GM23338 (cell line): ENCODE measurements around the gene SCO2. TPM values are rescaled to one million over a fixed set of nuclear protein-coding genes. Genes with fewer than 3 reads are reported as not detected.

ENCODE experiments used
- ATAC-seq: fragments of 200-7000 bp; cut with Tn5 transposase; 3 replicates; pipeline ENCODE4 v1.9.1; 2020
- DNase-seq: peaks from one replicate; pipeline ENCODE4 v3.0.0-alpha.2; 2015; ENCODE audit warnings: low spot score
- H2AFZ ChIP-seq: fragments of 200-600 bp; sonication (generic); 2 replicates; pipeline ENCODE4 v1.8.0; 2016; ENCODE audit warnings: antibody characterized with exemption, mild to moderate bottlenecking, moderate library complexity
- H3F3A ChIP-seq: fragments of 200-600 bp; sonication (generic); replicated peaks from 2 replicates; pipeline ENCODE4 v1.8.0; 2017; ENCODE audit warnings: antibody characterized with exemption, mixed run types, low read depth
- H3K27ac ChIP-seq: fragments of 200-600 bp; sonication (generic); 2 replicates; pipeline ENCODE4 v1.6.1; 2016; ENCODE audit warnings: low read depth
- H3K27me3 ChIP-seq: fragments of 200-600 bp; sonication (generic); 2 replicates; pipeline ENCODE4 v1.8.0; 2016; ENCODE audit warnings: mild to moderate bottlenecking, mixed run types, moderate library complexity; ENCODE audit not compliant: insufficient read depth
- H3K36me3 ChIP-seq: fragments of 200-600 bp; sonication (generic); 2 replicates; pipeline ENCODE4 v1.8.0; 2016; ENCODE audit warnings: mild to moderate bottlenecking; ENCODE audit not compliant: insufficient read depth
- H3K4me1 ChIP-seq: fragments of 200-600 bp; sonication (generic); 2 replicates; pipeline ENCODE4 v1.8.0; 2016; ENCODE audit warnings: mild to moderate bottlenecking, moderate library complexity; ENCODE audit not compliant: insufficient read depth
- H3K4me2 ChIP-seq: fragments of 200-600 bp; sonication (generic); 2 replicates; pipeline ENCODE4 v1.7.1; 2017; ENCODE audit warnings: mixed run types
- H3K4me3 ChIP-seq: fragments of 200-600 bp; sonication (generic); 2 replicates; pipeline ENCODE4 v1.6.1; 2016; ENCODE audit warnings: mixed run types
- H3K79me2 ChIP-seq: fragments of 200-600 bp; sonication (generic); replicated peaks from 2 replicates; pipeline ENCODE4 v1.8.0; 2017; ENCODE audit warnings: mild to moderate bottlenecking; ENCODE audit not compliant: insufficient read depth
- H3K9me2 ChIP-seq: fragments of 200-600 bp; sonication (generic); 2 replicates; pipeline ENCODE4 v1.8.0; 2017; ENCODE audit not compliant: insufficient read depth
- H4K20me1 ChIP-seq: fragments of 200-600 bp; sonication (generic); replicated peaks from 2 replicates; pipeline ENCODE4 v1.8.0; 2017; ENCODE audit warnings: mild to moderate bottlenecking; ENCODE audit not compliant: insufficient read depth
- H3K27ac Mint-ChIP-seq: 2 replicates; pipeline ENCODE4 v1.8.0; 2020; ENCODE audit warnings: inconsistent platforms, mild to moderate bottlenecking, moderate library complexity, mixed read lengths
- H3K27me3 Mint-ChIP-seq: 3 replicates; pipeline ENCODE4 v1.8.0; 2022; ENCODE audit warnings: low read depth, mild to moderate bottlenecking, moderate library complexity, mixed read lengths, inconsistent platforms; ENCODE audit not compliant: insufficient read depth, poor library complexity
- H3K36me3 Mint-ChIP-seq: 3 replicates; pipeline ENCODE4 v1.8.0; 2021; ENCODE audit warnings: low read depth, mild to moderate bottlenecking, inconsistent platforms, moderate library complexity, mixed read lengths
- H3K4me1 Mint-ChIP-seq: 3 replicates; pipeline ENCODE4 v1.8.0; 2020; ENCODE audit warnings: mild to moderate bottlenecking, inconsistent platforms, mixed read lengths
- H3K4me3 Mint-ChIP-seq: 3 replicates; pipeline ENCODE4 v1.8.0; 2021; ENCODE audit warnings: moderate library complexity, mild to moderate bottlenecking, inconsistent platforms, mixed read lengths
- H3K9me3 Mint-ChIP-seq: 3 replicates; pipeline ENCODE4 v1.8.0; 2020; ENCODE audit warnings: moderate library complexity, mild to moderate bottlenecking, inconsistent platforms, mixed read lengths
- CREB1 ChIP-seq: fragments of 250-450 bp; sonication (Bioruptor Pico); IDR thresholded peaks from 2 replicates; pipeline ENCODE4 v1.5.0; 2020; ENCODE audit warnings: low read depth, mild to moderate bottlenecking, moderate library complexity
- EZH2 ChIP-seq: fragments of 200-600 bp; sonication (generic); IDR thresholded peaks from one replicate; pipeline ENCODE4 v1.8.0; 2017; ENCODE audit warnings: antibody characterized with exemption, mild to moderate bottlenecking, low read depth; ENCODE audit not compliant: unreplicated experiment
- JUNB ChIP-seq: IDR thresholded peaks from one replicate; pipeline ENCODE4 v1.6.1; 2016; ENCODE audit warnings: antibody characterized with exemption; ENCODE audit not compliant: unreplicated experiment
- STAT1 ChIP-seq: IDR thresholded peaks from one replicate; pipeline ENCODE4 v1.6.1; 2016; ENCODE audit warnings: antibody characterized with exemption; ENCODE audit not compliant: unreplicated experiment
- ZNF114 ChIP-seq: fragments of 250-450 bp; sonication (Bioruptor Pico); IDR thresholded peaks from 2 replicates; pipeline ENCODE4 v1.5.0; 2020; ENCODE audit warnings: mild to moderate bottlenecking, moderate library complexity
- ZNF331 ChIP-seq: fragments of 250-450 bp; sonication (Bioruptor Pico); IDR thresholded peaks from 2 replicates; pipeline ENCODE4 v1.5.0; 2020; ENCODE audit warnings: low read depth, mild to moderate bottlenecking, moderate library complexity
- polyA plus RNA-seq: library from polyadenylated mRNA; unstranded; fragments of >200 nt; fragmentation: Nextera tagmentation; extraction: Ambion mirVana; gene quantifications from 2 replicates; pipeline ENCODE4 v1.2.1, GENCODE V29; 2016
- total RNA-seq: library from RNA; depleted of rRNA; stranded (reverse); fragments of >200 nt; shearing (Covaris generic); gene quantifications from 2 replicates; pipeline ENCODE4 v1.2.3, GENCODE V29; 2014
- TF ChIP-seq, protein P1 (sequence below), 2 experiments: fragments of 200-600 bp in 1 of 2; sonication (generic) in 1 of 2; conservative IDR thresholded peaks; 2 replicates each; pipeline versions ENCODE4 v1.5.1 to v1.6.1; 2016 to 2017; ENCODE audit warnings: antibody characterized with exemption in 2 of 2, low read depth in 2 of 2, mild to moderate bottlenecking in 2 of 2, moderate library complexity in 1 of 2
- TF ChIP-seq, protein P2 (sequence below): IDR thresholded peaks from 2 replicates; pipeline ENCODE4 v1.6.1; 2016; ENCODE audit warnings: antibody characterized with exemption
- TF ChIP-seq, protein P3 (sequence below): IDR thresholded peaks from one replicate; pipeline ENCODE4 v1.6.1; 2018; ENCODE audit warnings: antibody characterized with exemption; ENCODE audit not compliant: unreplicated experiment

SCO2 gene
- total and polyA plus RNA-seq, 2 experiments from 2014 or later: 2.6 to 4.9 TPM

DNA sequence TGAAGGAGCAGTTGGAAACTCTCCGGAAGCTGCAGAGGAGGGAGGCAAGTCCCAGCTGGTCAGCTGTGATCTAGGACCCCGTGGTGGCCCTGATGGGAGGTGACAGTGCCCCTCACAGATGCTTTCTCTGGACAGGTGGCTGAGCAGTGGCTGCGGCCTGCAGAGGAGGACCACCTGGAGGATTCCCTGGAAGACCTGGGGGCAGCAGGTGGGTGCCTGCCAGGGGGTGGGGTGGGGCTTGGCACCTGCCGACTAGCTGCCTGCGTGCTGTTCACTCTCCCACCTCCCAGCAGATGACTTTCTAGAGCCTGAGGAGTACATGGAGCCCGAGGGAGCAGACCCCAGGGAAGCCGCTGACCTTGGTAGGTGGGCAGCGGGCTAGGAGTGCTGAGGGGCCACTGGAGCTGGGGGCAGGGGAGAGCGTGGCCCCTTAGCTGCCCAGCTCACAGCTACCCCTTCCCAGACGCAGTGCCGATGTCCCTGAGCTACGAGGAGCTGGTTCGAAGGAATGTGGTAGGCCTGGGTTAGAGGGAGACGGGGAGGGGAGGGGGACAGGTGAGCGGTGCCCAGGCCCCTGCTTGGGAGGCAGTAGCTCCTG lies 3.1 kb downstream of the SCO2 start:
- Histone ChIP-seq H2AFZ (no peak overlapping the region), H3K4me3 (no peak overlapping the region), H3K27me3 (peaks cover 8% of the 10 kb centered on the region), H4K20me1 (no peaks in the 10 kb centered on the region; the same call in 1 of the 2 replicates), H3K27ac (no peak overlapping the region), H3K9me2 (no peaks in the 10 kb centered on the region), H3K36me3 (no peaks in the 10 kb centered on the region; the same call in 1 of the 2 replicates), H3K4me1 (no peaks in the 10 kb centered on the region; the same call in 1 of the 2 replicates), H3F3A (peaks cover 4% of the 10 kb centered on the region), H3K4me2 (no peak overlapping the region), H3K79me2 (no peaks in the 10 kb centered on the region)
- no peak for ATAC-seq
- TF ChIP-seq EZH2 (no peak), JUNB (no peak), STAT1 (no peak), CREB1 (CRISPR knock-in tag) (no peak), ZNF114 (CRISPR knock-in tag) (no peak)
- TF ChIP-seq, protein P1, sequence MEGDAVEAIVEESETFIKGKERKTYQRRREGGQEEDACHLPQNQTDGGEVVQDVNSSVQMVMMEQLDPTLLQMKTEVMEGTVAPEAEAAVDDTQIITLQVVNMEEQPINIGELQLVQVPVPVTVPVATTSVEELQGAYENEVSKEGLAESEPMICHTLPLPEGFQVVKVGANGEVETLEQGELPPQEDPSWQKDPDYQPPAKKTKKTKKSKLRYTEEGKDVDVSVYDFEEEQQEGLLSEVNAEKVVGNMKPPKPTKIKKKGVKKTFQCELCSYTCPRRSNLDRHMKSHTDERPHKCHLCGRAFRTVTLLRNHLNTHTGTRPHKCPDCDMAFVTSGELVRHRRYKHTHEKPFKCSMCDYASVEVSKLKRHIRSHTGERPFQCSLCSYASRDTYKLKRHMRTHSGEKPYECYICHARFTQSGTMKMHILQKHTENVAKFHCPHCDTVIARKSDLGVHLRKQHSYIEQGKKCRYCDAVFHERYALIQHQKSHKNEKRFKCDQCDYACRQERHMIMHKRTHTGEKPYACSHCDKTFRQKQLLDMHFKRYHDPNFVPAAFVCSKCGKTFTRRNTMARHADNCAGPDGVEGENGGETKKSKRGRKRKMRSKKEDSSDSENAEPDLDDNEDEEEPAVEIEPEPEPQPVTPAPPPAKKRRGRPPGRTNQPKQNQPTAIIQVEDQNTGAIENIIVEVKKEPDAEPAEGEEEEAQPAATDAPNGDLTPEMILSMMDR (conservative IDR thresholded peaks at IDR 0.05; ENCODE audit: low read depth in 2 of 2): no peak
- TF ChIP-seq, protein P2, sequence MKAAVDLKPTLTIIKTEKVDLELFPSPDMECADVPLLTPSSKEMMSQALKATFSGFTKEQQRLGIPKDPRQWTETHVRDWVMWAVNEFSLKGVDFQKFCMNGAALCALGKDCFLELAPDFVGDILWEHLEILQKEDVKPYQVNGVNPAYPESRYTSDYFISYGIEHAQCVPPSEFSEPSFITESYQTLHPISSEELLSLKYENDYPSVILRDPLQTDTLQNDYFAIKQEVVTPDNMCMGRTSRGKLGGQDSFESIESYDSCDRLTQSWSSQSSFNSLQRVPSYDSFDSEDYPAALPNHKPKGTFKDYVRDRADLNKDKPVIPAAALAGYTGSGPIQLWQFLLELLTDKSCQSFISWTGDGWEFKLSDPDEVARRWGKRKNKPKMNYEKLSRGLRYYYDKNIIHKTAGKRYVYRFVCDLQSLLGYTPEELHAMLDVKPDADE: no peak
- H3K27me3 Mint-ChIP-seq: peaks cover 16% of the 10 kb centered on the region
- peaks cover 11% of the 10 kb centered on the region for H3K4me1 Mint-ChIP-seq
- H3K36me3 Mint-ChIP-seq: peaks cover 22% of the 10 kb centered on the region
- H3K27ac Mint-ChIP-seq: no peak overlapping the region
- peaks cover 4% of the 10 kb centered on the region; the same call in 1 of the 3 replicates for H3K9me3 Mint-ChIP-seq
- DNase-seq: no peak
- no peak overlapping the region for H3K4me3 Mint-ChIP-seq

- Histone ChIP-seq H3K27me3 (peaks cover 2% of the 10 kb centered on the region; the same call in 1 of the 2 replicates), H3K4me3 (no peak overlapping the region), H4K20me1 (no peaks in the 10 kb centered on the region; the same call in 1 of the 2 replicates), H3K9me2 (no peaks in the 10 kb centered on the region), H3K27ac (no peak overlapping the region), H3K36me3 (no peaks in the 10 kb centered on the region; the same call in 1 of the 2 replicates), H3F3A (peaks cover 4% of the 10 kb centered on the region), H3K4me1 (no peaks in the 10 kb centered on the region; the same call in 1 of the 2 replicates), H3K4me2 (no peak overlapping the region), H2AFZ (no peak overlapping the region), H3K79me2 (0 out of 2 replicates have a peak, but pooled peaks cover 1% of the 10 kb centered on the region)
- Mint-ChIP-seq H3K9me3 (peaks cover 4% of the 10 kb centered on the region; the same call in 1 of the 3 replicates), H3K27ac (no peak overlapping the region), H3K4me3 (no peak overlapping the region), H3K27me3 (peaks cover 10% of the 10 kb centered on the region), H3K4me1 (peaks cover 5% of the 10 kb centered on the region), H3K36me3 (peaks cover 22% of the 10 kb centered on the region)
- DNase-seq (no peak), ATAC-seq (no peak)
- TF ChIP-seq, protein P3, sequence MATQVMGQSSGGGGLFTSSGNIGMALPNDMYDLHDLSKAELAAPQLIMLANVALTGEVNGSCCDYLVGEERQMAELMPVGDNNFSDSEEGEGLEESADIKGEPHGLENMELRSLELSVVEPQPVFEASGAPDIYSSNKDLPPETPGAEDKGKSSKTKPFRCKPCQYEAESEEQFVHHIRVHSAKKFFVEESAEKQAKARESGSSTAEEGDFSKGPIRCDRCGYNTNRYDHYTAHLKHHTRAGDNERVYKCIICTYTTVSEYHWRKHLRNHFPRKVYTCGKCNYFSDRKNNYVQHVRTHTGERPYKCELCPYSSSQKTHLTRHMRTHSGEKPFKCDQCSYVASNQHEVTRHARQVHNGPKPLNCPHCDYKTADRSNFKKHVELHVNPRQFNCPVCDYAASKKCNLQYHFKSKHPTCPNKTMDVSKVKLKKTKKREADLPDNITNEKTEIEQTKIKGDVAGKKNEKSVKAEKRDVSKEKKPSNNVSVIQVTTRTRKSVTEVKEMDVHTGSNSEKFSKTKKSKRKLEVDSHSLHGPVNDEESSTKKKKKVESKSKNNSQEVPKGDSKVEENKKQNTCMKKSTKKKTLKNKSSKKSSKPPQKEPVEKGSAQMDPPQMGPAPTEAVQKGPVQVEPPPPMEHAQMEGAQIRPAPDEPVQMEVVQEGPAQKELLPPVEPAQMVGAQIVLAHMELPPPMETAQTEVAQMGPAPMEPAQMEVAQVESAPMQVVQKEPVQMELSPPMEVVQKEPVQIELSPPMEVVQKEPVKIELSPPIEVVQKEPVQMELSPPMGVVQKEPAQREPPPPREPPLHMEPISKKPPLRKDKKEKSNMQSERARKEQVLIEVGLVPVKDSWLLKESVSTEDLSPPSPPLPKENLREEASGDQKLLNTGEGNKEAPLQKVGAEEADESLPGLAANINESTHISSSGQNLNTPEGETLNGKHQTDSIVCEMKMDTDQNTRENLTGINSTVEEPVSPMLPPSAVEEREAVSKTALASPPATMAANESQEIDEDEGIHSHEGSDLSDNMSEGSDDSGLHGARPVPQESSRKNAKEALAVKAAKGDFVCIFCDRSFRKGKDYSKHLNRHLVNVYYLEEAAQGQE: no peak
- TF ChIP-seq CREB1 (CRISPR knock-in tag): no peak
- TF ChIP-seq ZNF331 (CRISPR knock-in tag): no peak
These were observed 3.7 kb downstream of the SCO2 start for GRCh38 chr22:50521710-50522109.
